Vagina (tissue), 2 donors: Measurements from ENCODE around the gene FGD4.

ENCODE experiments used
- CTCF ChIP-seq, 3 experiments: fragments of 450-650 bp in 2 of 3; fragments of 200-600 bp in 1 of 3; sonication (generic) in 1 of 3; IDR thresholded peaks; one replicate each; pipeline ENCODE4 v1.5.1; 2017 to 2019; ENCODE audit warnings: antibody characterized with exemption in 3 of 3, mild to moderate bottlenecking in 2 of 3, moderate library complexity in 2 of 3
- POLR2AphosphoS5 ChIP-seq, 2 donors: sonication (generic); formaldehyde crosslinking; IDR thresholded peaks; one replicate each; pipeline ENCODE4 v1.9.0; 2017; ENCODE audit warnings: antibody characterized with exemption in 2 of 2, mild to moderate bottlenecking in 2 of 2, low read depth in 1 of 2; ENCODE audit not compliant: insufficient read depth in 1 of 2

- TF ChIP-seq CTCF (IDR thresholded peaks at IDR 0.05) (no peak), POLR2AphosphoS5 (IDR thresholded peaks at IDR 0.05; ENCODE audit: insufficient read depth in 1 of 2, low read depth in 1 of 2) (peak in 1 of 2 donors; percentile 54)
Observed at GRCh38 chr12:32535288-32535999, 136.1 kb downstream of the FGD4 start.
